MM.1S (cell line): ENCODE data around the gene LYRM4.

Experiments
- DNase-seq: peaks from one replicate; pipeline ENCODE4 v3.0.0-alpha.2; 2015
- H2AFZ ChIP-seq: fragments of 300-600 bp; sonication (generic); 2 replicates; pipeline ENCODE4 v1.6.0; 2016; ENCODE audit warnings: antibody characterized with exemption, low read length
- H3F3A ChIP-seq: fragments of 300-600 bp; sonication (generic); 2 replicates; pipeline ENCODE4 v1.6.1; 2016; ENCODE audit warnings: mild to moderate bottlenecking, antibody characterized with exemption, low read length, moderate library complexity, mixed read lengths; ENCODE audit not compliant: insufficient read depth
- H3K27ac ChIP-seq: fragments of 300-600 bp; sonication (generic); 2 replicates; pipeline ENCODE4 v1.5.1; 2016; ENCODE audit warnings: mild to moderate bottlenecking, low read length
- H3K27me3 ChIP-seq: fragments of 300-600 bp; sonication (generic); replicated peaks from 2 replicates; pipeline ENCODE4 v1.6.0; 2016; ENCODE audit warnings: low read length; ENCODE audit not compliant: insufficient read depth
- H3K36me3 ChIP-seq: fragments of 300-600 bp; sonication (generic); replicated peaks from 2 replicates; pipeline ENCODE4 v1.6.1; 2016; ENCODE audit warnings: mild to moderate bottlenecking, low read length, mixed read lengths; ENCODE audit not compliant: insufficient read depth
- H3K4me1 ChIP-seq: fragments of 300-600 bp; sonication (generic); 2 replicates; pipeline ENCODE4 v1.6.1; 2016; ENCODE audit warnings: low read length, mixed read lengths
- H3K4me2 ChIP-seq: fragments of 300-600 bp; sonication (generic); 2 replicates; pipeline ENCODE4 v1.6.0; 2016; ENCODE audit warnings: low read depth, low read length
- H3K4me3 ChIP-seq: fragments of 300-600 bp; sonication (generic); 2 replicates; pipeline ENCODE4 v1.5.1; 2016; ENCODE audit warnings: low read length, mixed read lengths
- H3K79me2 ChIP-seq: fragments of 300-600 bp; sonication (generic); 2 replicates; pipeline ENCODE4 v1.6.1; 2016; ENCODE audit warnings: mixed run types, low read length, mixed read lengths
- H3K9ac ChIP-seq: fragments of 300-600 bp; sonication (generic); 2 replicates; pipeline ENCODE4 v1.6.1; 2016; ENCODE audit warnings: low read length, mixed read lengths
- H3K9me2 ChIP-seq: fragments of 300-600 bp; sonication (generic); replicated peaks from 2 replicates; pipeline ENCODE4 v1.6.1; 2016; ENCODE audit warnings: mild to moderate bottlenecking, low read length, mixed read lengths; ENCODE audit not compliant: insufficient read depth
- H3K9me3 ChIP-seq: fragments of 300-600 bp; sonication (generic); replicated peaks from 2 replicates; pipeline ENCODE4 v1.6.1; 2016; ENCODE audit warnings: mild to moderate bottlenecking, low read length, mixed read lengths; ENCODE audit not compliant: insufficient read depth
- H4K20me1 ChIP-seq: fragments of 300-600 bp; sonication (generic); 2 replicates; pipeline ENCODE4 v1.6.1; 2016; ENCODE audit warnings: mild to moderate bottlenecking, low read length, moderate library complexity, mixed read lengths; ENCODE audit not compliant: insufficient read depth
- CTCF ChIP-seq: fragments of 300-600 bp; sonication (generic); IDR thresholded peaks from 2 replicates; pipeline ENCODE4 v1.5.1; 2016; ENCODE audit warnings: antibody characterized with exemption, low read length, mixed read lengths
- EZH2 ChIP-seq: fragments of 300-600 bp; sonication (generic); optimal IDR thresholded peaks from 2 replicates; pipeline ENCODE3; 2017; ENCODE audit warnings: low read depth, mild to moderate bottlenecking, antibody characterized with exemption, low read length, mixed read lengths
- EZH2phosphoT487 ChIP-seq: fragments of 300-600 bp; sonication (generic); IDR thresholded peaks from 2 replicates; pipeline ENCODE4 v1.6.1; 2018; ENCODE audit warnings: antibody characterized with exemption, low read length

Gene LYRM4

GRCh38 chr6:5149159-5149704, 111.5 kb downstream of the LYRM4 start:
- Histone ChIP-seq H3K9ac (no peak overlapping the region), H3K36me3 (no peaks in the 10 kb centered on the region), H3K27ac (no peak overlapping the region), H4K20me1 (no peaks in the 10 kb centered on the region), H3K27me3 (no peaks in the 10 kb centered on the region), H3K9me3 (no peaks in the 10 kb centered on the region), H3K79me2 (peaks cover 2% of the 10 kb centered on the region; the same call in 1 of the 2 replicates), H3K9me2 (no peaks in the 10 kb centered on the region), H3K4me2 (no peak overlapping the region), H3K4me3 (no peak overlapping the region), H3K4me1 (no peaks in the 10 kb centered on the region), H3F3A (no peaks in the 10 kb centered on the region), H2AFZ (no peak overlapping the region)
- TF ChIP-seq EZH2phosphoT487 (no peak), EZH2 (no peak), CTCF (no peak)
- no peak for DNase-seq

DNA sequence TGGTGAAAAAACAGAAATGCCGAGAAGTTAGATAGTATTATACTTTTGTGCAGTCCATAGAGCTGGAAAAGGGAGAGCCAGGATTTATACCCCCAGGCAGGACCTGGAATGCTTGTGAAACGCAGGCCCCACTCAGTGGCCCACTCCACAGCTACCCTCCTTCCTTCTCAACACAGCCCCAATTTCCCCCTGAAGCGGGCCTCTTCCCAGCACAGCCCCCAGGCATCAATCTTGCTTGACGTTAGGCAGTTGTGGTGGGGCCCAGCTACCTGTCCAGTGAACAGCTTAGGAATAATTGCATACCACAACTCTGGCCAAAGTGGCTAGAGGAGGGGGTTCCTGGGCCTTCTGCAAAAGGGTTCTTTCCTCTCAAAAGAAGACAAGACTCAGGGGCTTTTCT, 114.4 kb downstream of the LYRM4 start:
- H2AFZ ChIP-seq = no peak overlapping the region
- H3K4me1 ChIP-seq = no peaks in the 10 kb centered on the region
- H3K4me3 ChIP-seq = no peak overlapping the region
- H3K79me2 ChIP-seq = no peaks in the 10 kb centered on the region
- H3K9me3 ChIP-seq = no peaks in the 10 kb centered on the region
- H3K4me2 ChIP-seq = no peak overlapping the region
- H4K20me1 ChIP-seq = no peaks in the 10 kb centered on the region
- no peaks in the 10 kb centered on the region for H3K36me3 ChIP-seq
- H3F3A ChIP-seq = no peaks in the 10 kb centered on the region
- no peak overlapping the region for H3K27ac ChIP-seq
- H3K9ac ChIP-seq = no peak overlapping the region
- H3K9me2 ChIP-seq = no peaks in the 10 kb centered on the region
- no peak for DNase-seq
- H3K27me3 ChIP-seq = no peaks in the 10 kb centered on the region
- TF ChIP-seq EZH2 (no peak), EZH2phosphoT487 (no peak), CTCF (no peak)

- Histone ChIP-seq H3F3A (no peaks in the 10 kb centered on the region), H3K27me3 (no peaks in the 10 kb centered on the region), H3K9me3 (no peaks in the 10 kb centered on the region), H3K36me3 (no peaks in the 10 kb centered on the region), H3K4me3 (no peak overlapping the region), H3K27ac (no peak overlapping the region), H2AFZ (no peak overlapping the region), H3K9ac (no peak overlapping the region), H3K9me2 (no peaks in the 10 kb centered on the region), H3K4me1 (no peaks in the 10 kb centered on the region), H4K20me1 (no peaks in the 10 kb centered on the region), H3K4me2 (no peak overlapping the region), H3K79me2 (no peaks in the 10 kb centered on the region)
- peak; percentile 79 for DNase-seq
- TF ChIP-seq EZH2 (no peak), CTCF (peak; percentile 85)
Measured at GRCh38 chr6:5143634-5144311, 117.0 kb downstream of the LYRM4 start.
